PC-9 (cell line): ENCODE measurements around the gene SH3RF1. TPM values are rescaled to one million over a fixed set of nuclear protein-coding genes. Genes with fewer than 3 reads are reported as not detected.
A peak's percentile ranks its signal among the peaks of the same experiment; 100 is the strongest.

Experiments
- BruUV-seq: library from RNA; stranded (reverse); fragments of 400-500 nt; replicated peaks from 2 replicates; lab custom pipeline; 2021; lab: Mats Ljungman, UMichigan
- CTCF ChIA-PET: fragments of 300-600 bp; sonication (Branson Sonifier 250); formaldehyde crosslinking; loops from one replicate; lab custom pipeline; 2022; ENCODE audit warnings: antibody characterized with exemption; lab: Charles Lee
- POLR2A ChIA-PET: fragments of 300-600 bp; sonication (Branson Sonifier 250); formaldehyde crosslinking; loops from one replicate; lab custom pipeline; 2022; ENCODE audit warnings: antibody characterized with exemption; ENCODE audit not compliant: unreplicated experiment; lab: Charles Lee
- DNase-seq, 2 experiments: peaks; one replicate each; pipeline versions ENCODE4 v3.0.0 to v3.0.0-alpha.2; 2015 to 2022; ENCODE audit warnings: mixed read lengths in 1 of 2
- H2AFZ ChIP-seq: fragments of 200-600 bp; sonication (generic); 2 replicates; pipeline ENCODE4 v1.8.1; 2017; ENCODE audit warnings: antibody characterized with exemption
- H3F3A ChIP-seq: fragments of 200-600 bp; sonication (generic); 2 replicates; pipeline ENCODE4 v1.8.1; 2017; ENCODE audit warnings: antibody characterized with exemption, mild to moderate bottlenecking, low read depth; ENCODE audit not compliant: insufficient read depth
- H3K27ac ChIP-seq: fragments of 200-600 bp; sonication (generic); 2 replicates; pipeline ENCODE4 v1.6.1; 2016; ENCODE audit warnings: mixed run types
- H3K27me3 ChIP-seq: fragments of 200-600 bp; sonication (generic); 2 replicates; pipeline ENCODE4 v1.6.1; 2016; ENCODE audit warnings: low read depth, mixed run types; ENCODE audit not compliant: insufficient read depth
- H3K36me3 ChIP-seq: fragments of 200-600 bp; sonication (generic); 2 replicates; pipeline ENCODE4 v1.6.1; 2016; ENCODE audit warnings: low read depth, mixed run types
- H3K4me1 ChIP-seq: fragments of 200-600 bp; sonication (generic); replicated peaks from 2 replicates; pipeline ENCODE4 v1.6.1; 2016; ENCODE audit warnings: mixed run types; ENCODE audit not compliant: insufficient read depth
- H3K4me2 ChIP-seq: fragments of 200-600 bp; sonication (generic); 2 replicates; pipeline ENCODE4 v1.6.1; 2017; ENCODE audit warnings: mixed run types
- H3K4me3 ChIP-seq: fragments of 200-600 bp; sonication (generic); 2 replicates; pipeline ENCODE4 v1.6.1; 2016; ENCODE audit warnings: mixed run types
- H3K79me2 ChIP-seq: fragments of 200-600 bp; sonication (generic); 2 replicates; pipeline ENCODE4 v1.6.1; 2017; ENCODE audit warnings: low read depth, mixed run types
- H3K9me2 ChIP-seq: fragments of 200-600 bp; sonication (generic); 2 replicates; pipeline ENCODE4 v1.8.1; 2017; ENCODE audit warnings: mild to moderate bottlenecking; ENCODE audit not compliant: insufficient read depth
- H3K9me3 ChIP-seq: fragments of 200-600 bp; sonication (generic); 2 replicates; pipeline ENCODE4 v1.8.1; 2016; ENCODE audit warnings: low read depth; ENCODE audit not compliant: insufficient read depth
- H4K20me1 ChIP-seq: fragments of 200-600 bp; sonication (generic); 2 replicates; pipeline ENCODE4 v1.8.1; 2017; ENCODE audit not compliant: insufficient read depth
- EZH2 ChIP-seq: fragments of 200-600 bp; sonication (generic); IDR thresholded peaks from 2 replicates; pipeline ENCODE4 v1.8.0; 2017; ENCODE audit warnings: antibody characterized with exemption, low read depth
- intact Hi-C: fragments of 100-400 bp; cut with micrococcal nuclease; formaldehyde crosslinking; loops from one replicate; pipeline ENCODE4 v1.10.0; 2022; ENCODE audit not compliant: unreplicated experiment
- total RNA-seq: library from RNA; stranded (reverse); gene quantifications from 2 replicates; pipeline ENCODE4 v1.2.3, GENCODE V29; 2021
- TF ChIP-seq, protein P1 (sequence below): fragments of 200-600 bp; sonication (generic); conservative IDR thresholded peaks from 2 replicates; pipeline ENCODE4 v1.6.1; 2017; ENCODE audit warnings: mixed run types, antibody characterized with exemption, mild to moderate bottlenecking, moderate library complexity

Gene SH3RF1
- total RNA-seq, 1 experiment from 2014 or later, result 26.4 TPM

DNA sequence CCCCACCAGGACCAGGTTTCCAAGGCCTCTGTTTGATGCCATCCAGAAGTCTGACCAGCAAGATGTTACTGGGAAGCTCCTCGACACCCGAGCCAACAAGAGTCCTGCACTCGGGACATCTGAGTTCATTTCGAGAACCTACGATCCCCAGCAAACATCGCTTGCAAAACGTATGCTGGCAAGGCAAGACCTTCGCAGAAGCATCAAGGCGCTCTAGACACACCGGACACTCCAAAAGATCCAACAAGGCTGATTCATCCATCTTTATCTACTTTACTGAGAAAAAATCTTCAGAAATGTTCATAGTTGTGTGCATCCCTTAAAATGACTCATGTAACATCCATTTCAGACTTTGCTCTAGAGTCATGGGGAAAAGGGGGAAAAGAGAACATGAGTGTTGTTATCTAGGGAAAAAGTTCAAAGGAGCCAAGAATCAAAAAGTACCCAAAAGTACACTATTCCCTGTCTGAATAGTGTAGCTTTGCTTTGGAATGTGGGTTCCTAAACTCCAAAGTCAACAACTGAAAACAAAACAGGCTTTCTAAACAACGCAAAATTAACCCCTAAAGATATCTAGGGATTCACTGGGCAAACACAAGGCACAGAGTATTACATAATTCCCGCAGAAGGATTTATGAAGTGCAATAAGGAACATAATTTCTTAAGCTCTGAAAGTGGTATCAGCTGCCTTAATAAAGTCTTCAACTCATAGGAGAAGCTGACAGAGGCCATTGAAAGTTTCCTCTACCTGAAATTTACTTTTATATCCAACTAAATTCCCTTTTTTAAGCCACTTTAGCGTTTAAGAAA, 1.6 kb downstream of the SH3RF1 start:
- BruUV-seq, result no TSS peak
- ChIA-PET POLR2A (interaction anchor here (0.5 to 0.7 kb wide), 7 partner anchors 14 to 392 kb away, joined by 3 to 10 read pairs (median 4); no protein-coding TSS in a partner anchor), CTCF (interaction anchor here (0.5 to 1.2 kb wide), 2 partner anchors 88 to 153 kb away, joined by 3 read pairs; no protein-coding TSS in a partner anchor)
- peak in 1 of 2 experiments; percentile 67 for DNase-seq
- Histone ChIP-seq H3K27ac (peak overlapping the region; percentile 66), H3K9me3 (no peaks in the 10 kb centered on the region), H3K4me3 (peak overlapping the region; percentile 91), H3K27me3 (no peaks in the 10 kb centered on the region), H3F3A (peaks cover 34% of the 10 kb centered on the region), H3K79me2 (peaks cover 63% of the 10 kb centered on the region), H3K4me1 (peaks cover 43% of the 10 kb centered on the region), H3K36me3 (peaks cover 13% of the 10 kb centered on the region; the same call in 1 of the 2 replicates), H2AFZ (0 out of 2 replicates have a peak overlapping the region, but pooled peaks have one; percentile 75), H4K20me1 (no peaks in the 10 kb centered on the region), H3K4me2 (peak overlapping the region; percentile 88), H3K9me2 (no peaks in the 10 kb centered on the region)
- TF ChIP-seq, protein P1, sequence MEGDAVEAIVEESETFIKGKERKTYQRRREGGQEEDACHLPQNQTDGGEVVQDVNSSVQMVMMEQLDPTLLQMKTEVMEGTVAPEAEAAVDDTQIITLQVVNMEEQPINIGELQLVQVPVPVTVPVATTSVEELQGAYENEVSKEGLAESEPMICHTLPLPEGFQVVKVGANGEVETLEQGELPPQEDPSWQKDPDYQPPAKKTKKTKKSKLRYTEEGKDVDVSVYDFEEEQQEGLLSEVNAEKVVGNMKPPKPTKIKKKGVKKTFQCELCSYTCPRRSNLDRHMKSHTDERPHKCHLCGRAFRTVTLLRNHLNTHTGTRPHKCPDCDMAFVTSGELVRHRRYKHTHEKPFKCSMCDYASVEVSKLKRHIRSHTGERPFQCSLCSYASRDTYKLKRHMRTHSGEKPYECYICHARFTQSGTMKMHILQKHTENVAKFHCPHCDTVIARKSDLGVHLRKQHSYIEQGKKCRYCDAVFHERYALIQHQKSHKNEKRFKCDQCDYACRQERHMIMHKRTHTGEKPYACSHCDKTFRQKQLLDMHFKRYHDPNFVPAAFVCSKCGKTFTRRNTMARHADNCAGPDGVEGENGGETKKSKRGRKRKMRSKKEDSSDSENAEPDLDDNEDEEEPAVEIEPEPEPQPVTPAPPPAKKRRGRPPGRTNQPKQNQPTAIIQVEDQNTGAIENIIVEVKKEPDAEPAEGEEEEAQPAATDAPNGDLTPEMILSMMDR, result no peak
- no peak for TF ChIP-seq EZH2
- intact Hi-C loops, result loop anchor here (1.0 kb wide), 1 partner anchor 199 kb away; no protein-coding TSS in a partner anchor

DNA sequence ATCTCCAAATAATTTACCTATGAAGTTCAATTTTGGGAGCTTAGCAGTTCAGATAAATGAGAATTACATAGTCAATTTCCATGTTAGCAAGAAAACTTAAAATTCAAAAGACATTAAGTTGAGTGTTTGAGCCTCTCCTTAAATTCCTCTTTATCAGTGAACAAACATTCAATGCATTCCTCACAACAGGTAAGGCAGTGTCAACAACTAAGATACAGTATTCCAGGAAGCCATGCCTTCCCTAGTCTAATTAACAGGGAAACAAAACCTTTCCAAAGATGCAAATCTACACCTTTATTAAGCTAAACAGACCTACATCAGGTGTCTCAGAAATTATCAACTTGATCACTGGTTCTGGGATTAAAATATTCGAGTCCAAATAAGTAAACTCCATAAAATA, 3.7 kb downstream of the SH3RF1 start:
- H3K36me3 ChIP-seq, result peaks cover 20% of the 10 kb centered on the region; the same call in 1 of the 2 replicates
- peak in 1 of 2 experiments; percentile 68 for DNase-seq
- no peaks in the 10 kb centered on the region for H4K20me1 ChIP-seq

DNA sequence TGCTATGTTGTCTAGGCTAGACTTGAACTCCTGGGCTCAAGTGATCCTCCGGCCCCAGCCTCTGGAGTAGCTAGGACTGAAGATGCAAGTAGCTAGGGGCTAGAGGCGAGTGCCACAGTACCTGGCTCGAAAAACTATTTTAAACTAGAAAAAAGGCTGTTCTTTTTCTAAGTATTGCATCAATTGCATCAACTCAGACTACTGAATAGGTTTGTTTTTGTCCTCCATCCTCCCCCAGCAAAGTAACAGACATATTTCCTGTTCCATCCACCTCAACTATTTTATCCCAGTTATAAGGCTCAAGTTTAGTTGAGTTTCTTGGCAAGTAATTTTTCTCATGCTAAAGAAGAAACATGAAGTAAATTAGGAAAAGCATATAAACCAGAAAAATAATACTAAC, 4.1 kb downstream of the SH3RF1 start:
- Histone ChIP-seq H4K20me1 (no peaks in the 10 kb centered on the region), H3K79me2 (peaks cover 85% of the 10 kb centered on the region), H3K4me1 (peaks cover 33% of the 10 kb centered on the region), H2AFZ (no peak overlapping the region), H3K4me2 (peak overlapping the region; percentile 79), H3K27ac (peak overlapping the region; percentile 74), H3K9me3 (no peaks in the 10 kb centered on the region), H3F3A (peaks cover 23% of the 10 kb centered on the region), H3K36me3 (peaks cover 20% of the 10 kb centered on the region; the same call in 1 of the 2 replicates), H3K27me3 (no peaks in the 10 kb centered on the region), H3K4me3 (peak overlapping the region; percentile 46), H3K9me2 (no peaks in the 10 kb centered on the region)
- intact Hi-C loops, result loop anchor here (2.0 kb wide), 1 partner anchor 42 kb away; no protein-coding TSS in a partner anchor
- no peak for TF ChIP-seq EZH2
- TF ChIP-seq, protein P1, result no peak
- ChIA-PET CTCF (interaction anchor here (0.7 to 0.9 kb wide), 2 partner anchors 16 to 463 kb away, joined by 3 to 9 read pairs; no protein-coding TSS in a partner anchor), POLR2A (interaction anchor here (0.6 to 1.4 kb wide), 3 partner anchors 12 to 267 kb away, joined by 5 to 6 read pairs (median 5); no protein-coding TSS in a partner anchor)
- BruUV-seq, result no TSS peak
- DNase-seq, result no peak

More for the DNA sequence above, 3.7 kb downstream of the SH3RF1 start:
- H3K9me3 ChIP-seq, result no peaks in the 10 kb centered on the region
- no peaks in the 10 kb centered on the region for H3K27me3 ChIP-seq
- ChIA-PET POLR2A (interaction anchor here (0.6 to 1.4 kb wide), 2 partner anchors 13 to 267 kb away, joined by 5 to 6 read pairs; no protein-coding TSS in a partner anchor), CTCF (interaction anchor here (0.7 to 0.9 kb wide), 2 partner anchors 16 to 463 kb away, joined by 3 to 9 read pairs; no protein-coding TSS in a partner anchor)
- no peak overlapping the region for H2AFZ ChIP-seq
- TF ChIP-seq EZH2, result no peak
- TF ChIP-seq, protein P1, result no peak
- no TSS peak for BruUV-seq
- H3F3A ChIP-seq, result peaks cover 26% of the 10 kb centered on the region
- H3K4me3 ChIP-seq, result peak overlapping the region; percentile 46
- H3K9me2 ChIP-seq, result no peaks in the 10 kb centered on the region
- H3K27ac ChIP-seq, result peak overlapping the region; percentile 74
- intact Hi-C loops, result loop anchor here (2.0 kb wide), 1 partner anchor 42 kb away; no protein-coding TSS in a partner anchor
- H3K4me2 ChIP-seq, result peak overlapping the region; percentile 79
- peaks cover 35% of the 10 kb centered on the region for H3K4me1 ChIP-seq
- peaks cover 83% of the 10 kb centered on the region for H3K79me2 ChIP-seq
